GM19240 (cell line): ENCODE measurements around the gene ITGB4.
A peak's percentile ranks its signal among the peaks of the same experiment; 100 is the strongest.

Source experiments
- DNase-seq: peaks from one replicate; pipeline ENCODE4 v3.0.0; 2011; ENCODE audit warnings: low spot score; ENCODE audit not compliant: insufficient read length

ITGB4 gene

DNA sequence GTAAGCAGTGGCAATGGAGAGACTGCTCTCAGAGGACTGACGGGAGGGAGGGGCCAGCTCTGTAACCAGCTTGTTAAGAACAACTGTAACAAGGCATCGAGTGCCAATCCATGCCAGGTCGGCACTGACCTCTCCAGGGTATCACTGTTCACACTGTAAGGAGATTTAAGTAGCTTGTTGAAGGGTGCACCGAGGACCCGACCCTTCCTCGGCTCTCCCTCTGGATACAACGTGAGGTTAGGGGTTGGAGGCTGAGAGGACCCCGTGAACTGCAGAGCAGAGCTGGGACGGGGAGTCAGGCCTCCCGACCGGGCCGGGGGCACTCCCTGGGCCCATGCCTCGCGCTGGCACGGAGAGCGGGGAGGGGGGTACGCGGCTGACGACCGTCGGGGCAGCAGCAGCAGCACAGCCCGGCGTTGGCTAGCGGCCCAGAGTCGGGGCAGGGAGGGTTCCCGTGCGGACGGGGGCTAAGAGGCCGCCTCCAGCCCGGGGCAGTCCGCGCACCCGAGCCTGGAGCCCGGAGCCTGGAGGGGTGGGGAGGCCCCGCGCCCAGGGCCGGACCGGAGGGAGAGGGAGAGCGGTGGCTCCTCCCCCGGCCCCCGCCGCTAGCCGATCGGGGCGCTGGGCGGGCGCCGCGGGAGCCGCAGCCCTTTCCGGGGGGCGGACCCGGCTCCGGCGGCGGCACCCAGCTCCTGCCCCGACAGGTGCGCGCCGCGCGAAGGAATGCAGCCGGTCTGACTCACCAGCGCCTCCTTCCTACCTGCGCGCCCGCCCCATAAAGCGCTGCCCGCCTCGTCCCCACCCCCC lies at the start of gene ITGB4:
Gene ITGB4, plus strand, starts transcription at position 804 of the 807 bp plus-strand sequence. CDS start 3,245 bp downstream, outside the sequence.
- DNase-seq, result peak; percentile 63

GRCh38 chr17:75672011-75672410 lies 49.2 kb upstream of the ITGB4 start:
- no peak for DNase-seq

DNA sequence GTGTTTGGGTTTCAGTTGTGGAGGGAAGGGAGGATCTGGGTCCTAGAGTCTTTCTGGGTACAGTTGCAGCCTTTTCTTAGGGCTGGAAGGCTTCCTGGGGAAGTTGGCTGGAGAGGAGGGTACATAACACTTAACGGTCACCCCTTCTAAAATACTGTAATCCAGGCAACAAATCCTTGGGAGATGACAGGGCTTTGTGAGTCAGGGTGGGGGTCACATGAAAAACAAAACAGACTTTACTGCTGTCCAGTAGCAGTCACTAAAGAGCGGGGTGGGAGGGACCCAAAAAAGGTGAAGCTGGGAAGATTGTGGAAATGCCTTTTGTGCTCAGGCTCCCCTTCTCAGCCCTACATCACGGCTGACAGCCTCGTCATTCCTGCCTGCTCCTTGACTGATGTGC lies 47.8 kb upstream of the ITGB4 start:
- DNase-seq, result no peak

DNA sequence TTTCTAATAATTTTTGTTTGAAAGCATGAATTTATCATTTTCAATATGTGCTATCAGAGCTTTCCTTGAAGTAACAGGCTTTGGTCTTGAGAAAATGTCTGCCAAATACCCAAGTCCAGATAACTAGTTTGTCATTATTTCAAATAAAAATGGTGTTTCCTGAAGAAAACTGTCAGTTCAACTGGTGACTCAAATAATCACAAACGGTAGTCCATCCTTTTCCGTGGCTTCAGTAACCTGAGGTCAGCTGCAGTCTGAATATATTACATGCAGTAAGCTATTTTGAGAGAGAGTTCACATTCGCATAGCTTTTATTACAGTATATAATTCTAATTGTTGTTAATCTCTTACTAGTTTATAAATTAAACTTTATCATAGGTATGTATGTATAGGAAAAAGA lies 44.8 kb upstream of the ITGB4 start:
- no peak for DNase-seq

DNA sequence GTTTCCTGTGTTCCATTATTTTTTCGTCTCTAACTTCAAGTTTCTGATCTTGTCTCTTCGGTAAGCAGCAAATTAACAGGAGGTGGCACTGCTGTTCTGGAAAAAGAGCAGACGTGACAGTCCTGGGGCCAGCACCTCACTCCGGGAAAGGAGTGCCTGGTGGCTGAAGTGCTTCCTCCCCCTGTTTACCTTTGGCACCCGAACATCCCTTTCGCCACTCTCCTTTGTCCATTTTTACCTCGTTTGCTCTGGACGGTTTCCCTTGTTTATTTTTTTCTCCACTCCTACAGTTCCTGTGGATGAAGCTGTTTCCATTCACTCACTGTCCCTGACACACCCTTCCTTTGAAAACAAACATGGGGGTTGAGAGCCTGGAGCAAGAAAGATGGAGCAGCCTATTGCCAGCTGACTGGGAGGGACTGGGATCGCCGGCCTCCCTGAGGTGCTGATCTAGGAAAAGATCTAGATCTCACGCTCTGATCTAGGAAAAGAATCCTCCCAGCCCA lies 41.5 kb upstream of the ITGB4 start:
- no peak for DNase-seq

DNA sequence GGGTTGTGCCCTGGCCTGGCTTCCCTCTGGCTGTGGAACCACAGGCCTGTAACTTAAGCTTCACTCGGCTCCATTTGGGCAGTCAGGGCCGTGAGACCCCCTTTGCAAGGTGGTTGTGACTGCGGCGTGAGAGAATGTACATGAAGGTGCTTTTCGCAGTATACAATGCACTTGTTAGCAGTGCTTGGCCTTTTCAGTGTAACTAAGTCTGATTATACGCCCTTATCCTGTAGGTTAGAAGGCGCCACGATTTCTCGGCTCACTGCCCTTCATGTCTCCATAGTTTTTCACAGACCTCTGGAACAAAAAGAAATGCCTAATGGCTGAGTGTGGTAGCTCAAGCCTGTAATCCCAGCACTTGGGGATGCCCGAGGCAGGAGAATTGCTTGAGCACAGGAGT lies 40.8 kb upstream of the ITGB4 start:
- DNase-seq, result no peak

- no peak for DNase-seq
These were observed 40.0 kb upstream of the ITGB4 start for GRCh38 chr17:75681289-75681688.

GRCh38 chr17:75683583-75683982 lies 37.7 kb upstream of the ITGB4 start:
- no peak for DNase-seq

DNA sequence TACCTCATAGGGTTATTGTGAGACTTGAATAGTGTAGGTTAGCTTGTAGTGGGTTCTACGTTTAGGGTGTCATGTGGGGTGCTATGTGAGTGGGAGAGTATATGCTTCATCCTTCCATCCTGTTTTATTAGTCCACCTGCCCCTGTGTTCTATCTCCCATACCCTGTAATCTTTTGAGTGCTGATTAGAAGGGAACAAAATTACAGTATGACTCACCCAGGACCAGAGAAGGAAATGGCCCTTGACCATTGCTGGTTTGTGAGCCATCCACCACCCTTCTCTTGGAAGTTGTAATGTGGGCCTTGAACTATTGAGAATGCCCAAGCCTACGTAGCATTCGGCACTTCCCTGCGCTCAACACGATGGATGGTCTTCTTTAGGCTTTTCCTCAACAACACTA lies 37.0 kb upstream of the ITGB4 start:
- DNase-seq, result no peak

GRCh38 chr17:75684924-75685323 lies 36.3 kb upstream of the ITGB4 start:
- no peak for DNase-seq

DNA sequence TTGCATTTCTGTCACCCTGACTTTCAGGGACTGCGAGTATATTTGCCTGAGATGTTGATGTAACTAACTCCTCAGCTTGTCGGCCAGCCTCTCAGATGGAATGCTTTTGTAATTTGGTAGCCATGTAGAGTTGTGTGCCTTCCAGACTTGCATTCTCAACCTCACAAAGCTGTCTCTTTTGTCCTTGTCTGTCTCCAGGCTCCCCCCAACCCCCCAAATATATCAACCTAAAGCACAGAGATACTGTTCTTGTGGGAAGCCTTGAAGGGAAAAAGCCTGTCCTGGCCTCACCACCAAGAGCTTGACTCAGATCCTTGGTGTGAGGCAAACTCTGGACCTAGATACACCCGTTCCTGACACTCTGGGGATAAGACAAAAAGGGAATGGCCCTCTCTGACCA lies 35.8 kb upstream of the ITGB4 start:
- no peak for DNase-seq

DNA sequence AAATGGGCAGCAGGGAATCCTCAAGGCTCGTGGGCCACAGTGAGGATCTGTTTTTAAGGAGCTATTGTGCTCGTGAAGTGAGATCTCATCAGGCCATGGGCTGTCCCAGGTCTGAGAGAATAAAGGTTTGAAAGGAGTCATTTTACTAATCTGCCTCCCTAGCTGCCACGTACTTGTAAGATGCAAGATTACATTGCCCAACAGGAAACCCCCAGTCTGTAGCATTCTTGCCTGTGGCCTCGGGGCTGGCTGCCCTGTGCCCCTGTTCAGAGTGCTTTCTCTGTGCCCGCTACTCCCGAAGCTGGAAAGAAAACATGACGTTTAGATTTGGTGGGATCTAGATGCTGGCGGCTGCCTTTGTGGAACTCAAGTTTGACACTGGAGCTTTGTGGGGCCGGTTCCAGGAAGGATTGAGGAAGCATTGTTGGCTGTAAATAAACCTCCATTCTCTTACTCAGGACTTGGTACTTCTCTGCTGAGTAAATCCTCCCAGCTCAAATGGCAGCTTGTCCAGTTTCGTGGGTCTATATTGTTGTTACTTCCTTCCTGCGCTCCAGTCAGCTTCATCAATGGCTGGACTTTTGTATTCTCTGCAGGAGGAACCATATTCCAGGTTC lies 32.9 kb upstream of the ITGB4 start:
- DNase-seq, result no peak

GRCh38 chr17:75689441-75689873 lies 31.8 kb upstream of the ITGB4 start:
- DNase-seq, result peak; percentile 63

DNA sequence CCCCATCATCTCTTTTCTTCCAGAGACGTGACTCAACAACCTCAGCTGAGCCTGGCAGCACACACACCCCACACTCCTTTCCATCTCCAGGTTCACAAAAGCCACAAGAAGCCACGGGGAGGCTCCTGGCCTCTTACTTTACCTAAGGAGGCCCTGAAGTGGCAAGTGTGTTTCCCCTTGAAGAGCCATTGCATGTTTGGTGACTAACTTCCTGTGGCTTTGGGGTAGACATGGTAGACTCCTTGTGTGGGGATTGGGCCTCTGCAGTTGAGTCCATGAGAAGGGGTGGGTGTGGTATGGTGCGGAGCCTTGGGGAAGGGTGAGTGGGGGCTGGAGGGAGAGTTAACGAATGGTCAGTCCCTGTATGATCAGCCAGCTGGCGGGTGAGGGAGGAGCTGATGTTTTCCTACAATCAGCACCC lies 29.9 kb upstream of the ITGB4 start:
- no peak for DNase-seq

- DNase-seq, result no peak
These were observed 29.2 kb upstream of the ITGB4 start for GRCh38 chr17:75691801-75692626.

GRCh38 chr17:75692976-75693375 lies 28.3 kb upstream of the ITGB4 start:
- no peak for DNase-seq

GRCh38 chr17:75693500-75694481 lies 27.5 kb upstream of the ITGB4 start:
- DNase-seq, result no peak

DNA sequence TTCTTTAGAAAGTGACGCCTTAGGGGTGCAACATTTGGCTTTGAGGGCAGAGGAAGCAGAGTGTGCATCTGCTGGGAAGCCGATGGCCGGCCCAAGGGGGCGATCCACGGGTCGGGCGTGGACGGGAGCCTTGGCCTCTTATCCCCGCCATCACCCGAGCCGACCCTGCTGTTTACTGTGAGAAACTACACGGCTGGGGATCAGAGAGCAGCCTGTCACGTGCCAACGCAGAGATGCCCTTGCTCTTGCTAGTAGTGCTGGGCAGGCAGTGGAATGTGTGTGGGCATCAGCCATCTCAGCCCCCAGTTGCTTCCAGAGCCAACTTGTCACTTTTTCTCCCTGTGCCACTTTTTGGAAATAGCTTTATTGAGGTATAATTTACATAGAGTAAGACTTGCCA lies 26.7 kb upstream of the ITGB4 start:
- no peak for DNase-seq

DNA sequence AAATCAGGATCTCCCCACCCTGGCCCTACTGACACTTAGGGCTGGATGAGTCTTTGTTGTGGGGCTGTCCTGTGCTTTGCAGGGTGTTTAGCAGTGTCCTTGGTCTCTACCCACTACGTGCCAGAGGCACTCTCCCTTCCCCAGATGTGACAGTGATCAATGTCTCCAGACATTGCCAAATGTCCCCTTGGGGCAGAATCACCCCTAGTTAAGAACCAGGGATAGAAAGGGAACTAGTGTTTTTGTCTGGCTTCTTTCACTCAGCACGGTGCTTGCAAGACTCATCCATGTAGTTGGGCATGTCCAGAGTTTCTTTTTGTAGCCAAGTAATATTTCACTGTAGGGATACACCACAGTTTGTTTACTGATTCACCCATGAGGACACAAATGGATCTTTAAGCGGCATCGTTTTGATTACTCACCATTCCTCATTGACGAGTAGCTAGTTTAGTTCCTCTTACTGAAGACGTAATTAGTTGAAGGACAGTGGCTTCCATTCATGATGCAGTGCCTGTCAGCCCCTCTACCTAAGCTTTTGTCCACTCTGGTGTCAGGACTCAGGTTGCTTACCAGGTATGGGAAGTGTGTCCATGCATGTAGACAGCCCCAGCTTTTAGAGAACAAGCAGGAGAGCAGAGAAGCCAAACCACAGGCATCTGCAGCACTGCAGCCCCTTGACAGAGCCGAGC lies 26.0 kb upstream of the ITGB4 start:
- DNase-seq, result no peak

DNA sequence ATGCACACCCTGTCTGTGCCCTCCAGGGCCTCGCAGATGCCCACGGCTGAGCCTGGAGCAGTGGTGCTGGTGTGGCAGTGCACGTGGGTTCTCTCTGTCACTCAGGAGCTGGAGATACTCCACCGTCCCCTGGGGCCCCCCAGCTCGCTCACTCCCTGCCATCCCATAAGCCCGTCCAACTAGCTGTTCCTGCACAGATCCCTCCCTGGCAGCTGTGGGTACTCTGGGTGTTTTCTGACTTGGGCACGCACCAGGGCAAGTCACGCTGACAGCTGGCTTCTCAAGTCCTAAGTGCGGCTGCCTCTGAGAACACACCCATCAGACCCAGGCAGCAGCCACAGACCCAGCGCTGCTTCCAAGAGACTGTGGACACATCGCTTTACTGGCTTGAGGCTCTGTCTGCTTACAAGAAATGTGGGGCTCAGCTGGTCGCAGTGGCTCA lies 25.4 kb upstream of the ITGB4 start:
- DNase-seq, result no peak
